Neural progenitor cell (in vitro differentiated cells): Measurements from ENCODE around the gene SRPX2.

Experiments used
- CTCF ChIP-seq: fragments of 200-600 bp; sonication (generic); IDR thresholded peaks from 2 replicates; pipeline ENCODE4 v1.5.1; 2017; ENCODE audit warnings: antibody characterized with exemption, mild to moderate bottlenecking
- EZH2 ChIP-seq: fragments of 200-600 bp; sonication (generic); IDR thresholded peaks from 2 replicates; pipeline ENCODE4 v1.6.1; 2017; ENCODE audit warnings: antibody characterized with exemption, mild to moderate bottlenecking, moderate library complexity

GRCh38 chrX:100625985-100626491 lies 18.0 kb upstream of the SRPX2 start:
- no peak for TF ChIP-seq CTCF
- no peak for TF ChIP-seq EZH2
